Trophoblast cell (in vitro differentiated cells and primary cell): ENCODE data around the gene SLC43A3.
"Not testable (repeated sequence)": the region's sequence is repeated elsewhere in the genome, so short reads cannot be mapped to it uniquely, and the experiment has no call there.

Source experiments
- DNase-seq, 2 donors: peaks; one replicate each; pipeline ENCODE4 v3.0.0-alpha.2; 2016
- H2AFZ ChIP-seq: 2 replicates; pipeline ENCODE4 v1.6.1; 2013; ENCODE audit warnings: low read length, moderate library complexity, mild to moderate bottlenecking; ENCODE audit not compliant: insufficient read depth, poor library complexity
- H2AK5ac ChIP-seq: 2 replicates; pipeline ENCODE4 v1.6.1; 2013; ENCODE audit warnings: mild to moderate bottlenecking, low read length
- H2BK120ac ChIP-seq: 2 replicates; pipeline ENCODE4 v1.6.1; 2013; ENCODE audit warnings: low read length, mild to moderate bottlenecking, moderate library complexity; ENCODE audit not compliant: insufficient read depth, poor library complexity
- H2BK12ac ChIP-seq: 2 replicates; pipeline ENCODE4 v1.6.1; 2013; ENCODE audit warnings: mild to moderate bottlenecking, low read length, moderate library complexity
- H2BK5ac ChIP-seq: 2 replicates; pipeline ENCODE4 v1.6.1; 2013; ENCODE audit warnings: low read length, low read depth, moderate library complexity, mild to moderate bottlenecking; ENCODE audit not compliant: poor library complexity
- H3K14ac ChIP-seq: 2 replicates; pipeline ENCODE4 v1.6.1; 2013; ENCODE audit warnings: mild to moderate bottlenecking, low read length
- H3K18ac ChIP-seq: 2 replicates; pipeline ENCODE4 v1.6.1; 2013; ENCODE audit warnings: mild to moderate bottlenecking, low read length
- H3K23ac ChIP-seq: 2 replicates; pipeline ENCODE4 v1.6.1; 2013; ENCODE audit warnings: low read length
- H3K27ac ChIP-seq: 2 replicates; pipeline ENCODE4 v1.5.1; 2013; ENCODE audit warnings: low read depth, mild to moderate bottlenecking, inconsistent platforms, low read length, moderate library complexity
- H3K27me3 ChIP-seq: 2 replicates; pipeline ENCODE4 v1.6.1; 2013; ENCODE audit warnings: inconsistent platforms, mild to moderate bottlenecking, low read length, moderate library complexity; ENCODE audit not compliant: insufficient read depth
- H3K36me3 ChIP-seq, 2 experiments: 1 replicate in 1 of 2; 2 replicates in 1 of 2; pipeline ENCODE4 v1.6.1; 2013; ENCODE audit warnings: low read length in 2 of 2, mild to moderate bottlenecking in 2 of 2, moderate library complexity in 1 of 2; ENCODE audit not compliant: insufficient read depth in 2 of 2, control insufficient read depth in 1 of 2
- H3K4ac ChIP-seq: 2 replicates; pipeline ENCODE4 v1.6.1; 2013; ENCODE audit warnings: low read depth, mild to moderate bottlenecking, low read length, moderate library complexity
- H3K4me1 ChIP-seq, 2 experiments: 1 replicate in 1 of 2; 2 replicates in 1 of 2; pipeline ENCODE4 v1.6.1; 2013; ENCODE audit warnings: low read length in 2 of 2, mild to moderate bottlenecking in 2 of 2, moderate library complexity in 1 of 2; ENCODE audit not compliant: insufficient read depth in 2 of 2, control insufficient read depth in 1 of 2
- H3K4me2 ChIP-seq: 2 replicates; pipeline ENCODE4 v1.6.1; 2013; ENCODE audit warnings: inconsistent platforms, mild to moderate bottlenecking, low read length, moderate library complexity
- H3K4me3 ChIP-seq: 2 replicates; pipeline ENCODE4 v1.5.1; 2013; ENCODE audit warnings: mild to moderate bottlenecking, low read depth, low read length, inconsistent platforms
- H3K79me1 ChIP-seq: one replicate; pipeline ENCODE4 v1.6.1; 2013; ENCODE audit warnings: low read length
- H3K79me2 ChIP-seq: 2 replicates; pipeline ENCODE4 v1.6.1; 2013; ENCODE audit warnings: low read length, mild to moderate bottlenecking; ENCODE audit not compliant: control insufficient read depth, insufficient read depth, poor library complexity
- H3K9ac ChIP-seq: 2 replicates; pipeline ENCODE4 v1.6.1; 2013; ENCODE audit warnings: mild to moderate bottlenecking, low read length
- H3K9me3 ChIP-seq: 2 replicates; pipeline ENCODE4 v1.6.1; 2013; ENCODE audit warnings: low read depth, mild to moderate bottlenecking, control low read depth, inconsistent platforms, low read length; ENCODE audit not compliant: insufficient read depth
- H4K12ac ChIP-seq: 2 replicates; pipeline ENCODE4 v1.6.1; 2013; ENCODE audit warnings: low read depth, mild to moderate bottlenecking, low read length, moderate library complexity
- H4K8ac ChIP-seq: 2 replicates; pipeline ENCODE4 v1.6.1; 2013; ENCODE audit warnings: low read depth, mild to moderate bottlenecking, low read length, moderate library complexity
- H4K91ac ChIP-seq: one replicate; pipeline ENCODE4 v1.6.1; 2013; ENCODE audit warnings: low read depth, mild to moderate bottlenecking, low read length, moderate library complexity
- WGBS: extraction: QIAGEN DNeasy Blood & Tissue Kit; methylation state at CpG from one replicate; pipeline ENCODE4 v1.1.7; 2013; ENCODE audit warnings: missing lambda C conversion rate; ENCODE audit not compliant: insufficient read length, insufficient coverage; ENCODE audit errors: extremely low coverage; 5-methylcytosine and 5-hydroxymethylcytosine counted together

The SLC43A3 gene

GRCh38 chr11:57363131-57364080 is 63.5 kb downstream of the SLC43A3 start:
- H2BK120ac ChIP-seq: no peak overlapping the region
- DNase-seq: no peak
- no peak overlapping the region for H3K4ac ChIP-seq
- no peaks in the 10 kb centered on the region for H3K4me1 ChIP-seq
- no peak overlapping the region for H3K14ac ChIP-seq
- H4K12ac ChIP-seq: no peak overlapping the region
- H3K9ac ChIP-seq: no peak overlapping the region
- no peak overlapping the region for H4K91ac ChIP-seq
- H3K23ac ChIP-seq: no peak overlapping the region
- no peak overlapping the region for H2BK12ac ChIP-seq
- H3K79me2 ChIP-seq: no peaks in the 10 kb centered on the region
- no peak overlapping the region for H2AK5ac ChIP-seq
- H3K27ac ChIP-seq: no peak overlapping the region
- no peak overlapping the region for H2AFZ ChIP-seq
- H3K9me3 ChIP-seq: no peaks in the 10 kb centered on the region
- H3K36me3 ChIP-seq: no peaks in the 10 kb centered on the region
- H4K8ac ChIP-seq: no peak overlapping the region
- H3K79me1 ChIP-seq: no peaks in the 10 kb centered on the region
- H3K18ac ChIP-seq: no peak overlapping the region
- H3K27me3 ChIP-seq: no peaks in the 10 kb centered on the region
- no peak overlapping the region for H3K4me3 ChIP-seq
- no peak overlapping the region for H3K4me2 ChIP-seq
- no peak overlapping the region for H2BK5ac ChIP-seq
- no CpG with 5 or more reads among the region's 7 CpGs for WGBS

- peak overlapping the region; percentile 21 for H3K23ac ChIP-seq
- no peak overlapping the region for H2BK5ac ChIP-seq
- no peak overlapping the region for H3K4me3 ChIP-seq
- no peak overlapping the region for H3K14ac ChIP-seq
- no peak overlapping the region for H3K18ac ChIP-seq
- no peaks in the 10 kb centered on the region for H3K4me1 ChIP-seq
- H2AK5ac ChIP-seq: no peak overlapping the region
- no peak overlapping the region for H4K91ac ChIP-seq
- WGBS: no CpG with 5 or more reads among the region's 3 CpGs
- no peak overlapping the region for H3K4me2 ChIP-seq
- H4K12ac ChIP-seq: no peak overlapping the region
- H2AFZ ChIP-seq: no peak overlapping the region
- H3K9ac ChIP-seq: no peak overlapping the region
- H3K79me1 ChIP-seq: no peaks in the 10 kb centered on the region
- no peak overlapping the region for H3K4ac ChIP-seq
- H3K27me3 ChIP-seq: no peaks in the 10 kb centered on the region
- H2BK12ac ChIP-seq: no peak overlapping the region
- no peaks in the 10 kb centered on the region for H3K79me2 ChIP-seq
- no peaks in the 10 kb centered on the region for H3K36me3 ChIP-seq
- no peaks in the 10 kb centered on the region for H3K9me3 ChIP-seq
- H4K8ac ChIP-seq: no peak overlapping the region
- DNase-seq: no peak
- no peak overlapping the region for H2BK120ac ChIP-seq
- H3K27ac ChIP-seq: no peak overlapping the region
Observed at GRCh38 chr11:57361926-57362325, 65.0 kb downstream of the SLC43A3 start.

DNA sequence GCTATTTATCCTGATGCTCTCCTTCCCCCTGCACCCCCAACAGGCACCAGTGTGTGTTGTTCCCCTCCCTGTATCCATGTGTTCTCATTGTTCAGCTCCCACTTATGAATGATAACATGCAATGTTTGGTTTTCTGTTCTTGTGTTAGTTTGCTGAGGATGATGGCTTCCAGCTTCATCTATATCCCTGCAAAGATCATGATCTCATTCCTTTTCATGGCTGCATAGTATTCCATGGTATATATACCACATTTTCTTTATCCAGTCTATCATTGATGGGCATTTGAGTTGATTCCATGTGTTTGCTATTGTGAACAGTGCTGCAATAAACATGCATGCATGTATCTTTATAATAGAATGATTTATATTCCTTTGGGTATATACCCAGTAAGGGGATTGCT is 65.5 kb downstream of the SLC43A3 start:
- H4K91ac ChIP-seq, H2BK5ac ChIP-seq, H3K23ac ChIP-seq, H4K8ac ChIP-seq, H3K14ac ChIP-seq, H3K18ac ChIP-seq, H3K9me3 ChIP-seq, H2BK120ac ChIP-seq, H3K79me2 ChIP-seq, H4K12ac ChIP-seq, H3K4me1 ChIP-seq, H2BK12ac ChIP-seq, H2AK5ac ChIP-seq, H3K79me1 ChIP-seq, DNase-seq, H3K27ac ChIP-seq, H3K4ac ChIP-seq, H2AFZ ChIP-seq, H3K36me3 ChIP-seq, H3K4me2 ChIP-seq, H3K27me3 ChIP-seq, H3K4me3 ChIP-seq, H3K9ac ChIP-seq: not testable (repeated sequence)

DNA sequence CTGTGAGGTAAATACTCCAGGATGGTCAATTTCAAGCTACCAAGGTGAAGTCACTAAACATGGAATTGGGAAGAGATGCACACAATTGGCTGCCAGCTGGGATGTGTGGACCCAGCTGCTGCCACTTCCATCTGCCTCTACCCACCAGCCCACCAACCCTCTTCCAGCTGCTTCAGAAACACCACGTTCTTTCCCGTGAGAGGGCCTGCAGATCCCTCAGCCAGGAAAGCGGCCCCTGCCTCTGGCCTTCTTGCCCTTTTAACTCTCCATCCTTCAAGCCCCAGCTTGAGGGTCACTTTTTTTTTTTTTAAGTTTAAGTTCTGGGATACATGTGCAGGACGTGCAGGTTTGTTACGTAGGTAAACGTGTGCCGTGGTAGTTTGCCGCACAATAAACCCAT is 65.9 kb downstream of the SLC43A3 start:
- Histone ChIP-seq H2BK12ac (no peak overlapping the region), H4K8ac (no peak overlapping the region), H3K4me3 (no peak overlapping the region), H3K79me1 (no peaks in the 10 kb centered on the region), H3K9ac (no peak overlapping the region), H3K4ac (no peak overlapping the region), H2AFZ (no peak overlapping the region), H2AK5ac (no peak overlapping the region), H2BK5ac (no peak overlapping the region), H3K9me3 (no peaks in the 10 kb centered on the region), H3K79me2 (no peaks in the 10 kb centered on the region), H3K18ac (no peak overlapping the region), H4K12ac (no peak overlapping the region), H3K14ac (no peak overlapping the region), H3K4me2 (no peak overlapping the region), H3K36me3 (no peaks in the 10 kb centered on the region), H3K4me1 (no peaks in the 10 kb centered on the region), H3K27me3 (no peaks in the 10 kb centered on the region), H3K27ac (no peak overlapping the region), H2BK120ac (no peak overlapping the region), H4K91ac (no peak overlapping the region), H3K23ac (no peak overlapping the region)
- no CpG with 5 or more reads among the region's 8 CpGs for WGBS
- no peak for DNase-seq
